Measurements from ENCODE around the gene PSG7.
"Not testable (repeated sequence)": the region's sequence is repeated elsewhere in the genome, so short reads cannot be mapped to it uniquely, and the experiment has no call there.

Gene PSG7

DNA sequence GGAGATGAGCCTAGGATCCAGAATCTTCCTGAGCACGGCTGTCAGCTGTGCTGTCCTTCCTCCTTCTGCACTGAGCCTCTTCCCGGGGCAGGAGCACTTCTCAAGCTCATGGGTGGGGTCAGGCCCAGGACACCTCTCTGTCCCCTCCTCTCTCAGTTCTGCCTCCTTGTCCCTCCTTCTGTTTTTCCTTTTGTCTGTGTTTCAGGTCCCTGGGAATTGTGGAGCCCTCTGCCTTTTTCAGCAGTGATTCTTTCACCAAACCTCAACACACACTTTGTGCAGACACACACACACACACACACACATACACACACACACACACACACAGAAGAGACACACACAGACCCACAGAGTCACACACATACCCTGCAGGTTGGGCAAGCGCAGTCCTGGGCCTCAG lies at the start of gene PSG7:
PSG7 (minus strand) TSS at position 101 of the 400 bp plus-strand sequence. CDS start 131 bp downstream, outside the sequence.
- DNase-seq = not testable (repeated sequence)

- DNase-seq = no peak
Measured at GRCh38 chr19:42985588-42985987, 48.6 kb upstream of the PSG7 start.

DNA sequence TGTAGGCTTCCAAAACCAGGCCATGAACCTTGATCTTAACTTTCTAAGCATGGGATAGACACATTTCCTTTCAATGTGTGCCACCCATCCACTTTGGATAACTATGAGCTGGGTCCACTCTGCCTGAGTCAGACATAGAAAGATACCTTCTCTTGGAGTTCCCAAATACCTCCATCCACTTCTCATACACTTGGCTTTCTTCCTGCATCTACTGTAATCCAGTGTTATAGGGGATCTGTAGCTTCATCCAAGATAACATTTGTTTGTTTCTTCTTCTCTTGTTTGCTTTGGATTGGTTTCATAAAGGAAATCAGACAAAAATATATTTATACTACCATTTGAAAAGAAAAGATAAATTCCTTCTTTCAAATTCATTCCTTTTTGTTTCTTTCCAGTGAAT lies 45.1 kb upstream of the PSG7 start:
- DNase-seq = not testable (repeated sequence)

GRCh38 chr19:42971451-42971850 lies 34.4 kb upstream of the PSG7 start:
- not testable (repeated sequence) for DNase-seq

DNA sequence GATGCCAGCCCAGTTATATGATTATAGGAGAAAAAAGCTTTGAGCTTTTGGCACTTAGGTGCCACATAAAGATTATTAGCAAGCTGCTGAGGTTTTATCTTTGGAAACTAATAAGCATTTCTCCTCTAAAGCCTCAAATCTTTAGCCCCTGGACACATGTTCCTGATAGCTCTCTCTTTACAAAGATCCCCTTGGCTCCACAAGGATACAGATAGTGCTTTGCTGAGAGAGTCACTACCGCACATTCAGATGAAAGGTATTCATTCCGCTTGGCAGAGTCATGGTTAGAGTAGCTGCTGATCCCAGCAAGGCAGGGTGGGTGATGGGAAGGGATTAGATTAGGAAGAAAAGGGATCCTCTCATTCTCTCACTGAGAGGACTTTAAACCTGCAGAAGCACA lies 28.2 kb upstream of the PSG7 start:
- DNase-seq = no peak

- no peak for DNase-seq
Measured at GRCh38 chr19:42961119-42961518, 24.1 kb upstream of the PSG7 start.

GRCh38 chr19:42952126-42952525 lies 15.1 kb upstream of the PSG7 start:
- not testable (repeated sequence) for DNase-seq

DNA sequence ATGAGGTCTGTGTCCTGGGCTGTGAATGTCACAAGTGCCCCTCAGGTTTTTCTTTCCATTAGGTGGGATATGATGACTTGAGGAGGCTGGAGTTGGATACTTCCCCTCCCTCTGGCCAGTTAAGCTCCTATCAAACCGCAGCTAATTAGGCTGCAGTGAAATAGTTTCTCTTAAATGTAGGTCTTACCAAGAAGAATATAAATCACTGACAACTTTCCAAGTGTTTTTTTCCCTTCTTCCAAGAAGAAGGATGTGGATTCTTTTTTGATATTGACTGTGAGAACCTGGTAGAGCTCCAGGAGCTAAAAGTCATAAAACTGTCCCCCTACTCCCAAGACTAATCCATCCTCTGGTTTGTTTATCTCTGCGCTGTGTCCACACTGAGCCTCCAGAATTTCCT lies 14.5 kb upstream of the PSG7 start:
- DNase-seq = not testable (repeated sequence)

GRCh38 chr19:42942187-42942789 lies 5.3 kb upstream of the PSG7 start:
- no peak for DNase-seq

DNA sequence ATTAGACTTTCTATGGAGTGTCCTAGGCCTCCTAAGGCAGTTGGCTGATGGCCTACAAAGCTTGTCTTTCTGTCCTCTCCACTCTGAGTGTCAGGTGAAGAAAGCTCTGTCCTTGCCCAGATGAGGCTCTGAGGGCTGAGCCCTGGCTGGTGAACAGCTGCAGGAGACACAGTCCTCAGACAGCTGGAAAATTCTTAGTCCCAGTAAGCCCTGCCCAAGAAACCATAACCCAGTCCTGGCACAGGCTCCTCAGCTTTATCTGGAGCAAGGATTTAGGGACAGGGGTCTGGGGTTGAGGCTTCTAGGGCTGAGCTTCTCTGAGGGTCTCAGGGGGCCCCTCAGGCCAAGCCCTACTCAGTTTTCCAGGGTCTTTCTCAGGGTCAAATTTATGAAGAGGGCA lies 2.3 kb downstream of the PSG7 start:
- not testable (repeated sequence) for DNase-seq

DNA sequence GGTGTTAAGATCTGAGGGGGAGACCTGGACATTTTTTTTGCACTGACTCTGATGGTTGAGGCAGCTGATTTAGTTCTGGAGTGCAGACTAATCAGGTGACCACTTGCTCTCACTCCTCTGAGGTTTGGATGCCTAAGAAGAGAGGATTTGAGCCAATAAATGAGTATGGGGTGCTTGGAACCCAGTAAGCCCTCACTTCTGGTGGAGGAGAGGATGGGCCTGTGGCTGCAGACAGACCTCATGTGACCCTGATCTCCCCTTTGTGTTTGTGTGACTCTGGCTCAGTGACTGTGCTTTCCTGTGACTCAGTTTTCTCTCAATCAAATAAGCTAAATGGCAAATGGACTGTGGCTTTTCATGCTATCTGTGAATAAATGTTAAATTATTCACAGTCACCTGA lies 2.8 kb downstream of the PSG7 start:
- DNase-seq = not testable (repeated sequence)

GRCh38 chr19:42933412-42933811 lies 3.6 kb downstream of the PSG7 start:
- DNase-seq = not testable (repeated sequence)

DNA sequence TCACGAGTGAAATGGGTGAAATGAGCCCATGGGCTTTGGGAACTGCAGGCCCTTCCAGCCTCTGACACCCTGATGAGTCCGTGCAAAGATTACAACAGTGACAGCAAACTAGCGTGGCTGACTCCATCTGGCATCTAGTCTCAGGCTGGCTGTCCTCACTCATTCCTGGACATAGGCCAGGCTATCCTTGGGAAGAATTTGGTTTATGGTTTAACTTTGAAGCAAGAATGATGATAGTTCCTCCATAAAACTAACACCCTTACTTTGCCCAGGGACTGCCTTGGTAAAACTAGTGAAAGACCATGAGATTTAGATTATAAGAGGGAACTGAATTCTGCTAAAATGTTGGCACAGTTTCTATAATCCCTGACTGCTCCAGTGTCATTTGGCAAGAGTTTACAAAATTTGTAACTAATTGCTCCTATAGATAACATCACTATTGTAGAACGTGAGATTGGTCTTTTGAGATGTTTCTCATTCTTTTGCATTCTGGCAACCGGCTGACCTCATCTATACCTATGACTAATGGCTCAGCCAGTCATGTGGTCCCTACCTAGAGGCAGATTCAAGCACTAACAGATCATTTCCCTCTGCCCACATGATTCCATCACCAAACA lies 4.4 kb downstream of the PSG7 start:
- not testable (repeated sequence) for DNase-seq

DNA sequence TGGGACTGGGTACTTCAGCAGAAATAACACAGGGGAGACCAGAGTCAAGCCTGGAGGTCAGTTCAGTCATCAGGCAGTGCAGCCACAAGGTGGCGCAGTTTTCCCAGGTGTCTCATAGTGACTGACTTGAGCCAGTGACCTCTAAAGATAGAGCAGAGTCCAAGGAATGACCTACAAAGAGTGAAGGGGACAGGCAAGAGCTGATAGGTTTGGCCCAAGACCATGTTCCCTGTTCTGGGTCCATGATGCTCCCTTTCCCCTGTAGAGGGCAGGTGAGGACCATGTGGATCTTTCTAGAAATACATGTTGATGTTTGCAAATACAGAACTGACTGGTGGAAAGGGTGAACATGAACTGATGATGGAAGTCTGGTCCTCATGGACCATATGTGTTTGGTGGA lies 6.8 kb downstream of the PSG7 start:
- not testable (repeated sequence) for DNase-seq

- DNase-seq = no peak
Measured at GRCh38 chr19:42928896-42929295, 8.1 kb downstream of the PSG7 start.

DNA sequence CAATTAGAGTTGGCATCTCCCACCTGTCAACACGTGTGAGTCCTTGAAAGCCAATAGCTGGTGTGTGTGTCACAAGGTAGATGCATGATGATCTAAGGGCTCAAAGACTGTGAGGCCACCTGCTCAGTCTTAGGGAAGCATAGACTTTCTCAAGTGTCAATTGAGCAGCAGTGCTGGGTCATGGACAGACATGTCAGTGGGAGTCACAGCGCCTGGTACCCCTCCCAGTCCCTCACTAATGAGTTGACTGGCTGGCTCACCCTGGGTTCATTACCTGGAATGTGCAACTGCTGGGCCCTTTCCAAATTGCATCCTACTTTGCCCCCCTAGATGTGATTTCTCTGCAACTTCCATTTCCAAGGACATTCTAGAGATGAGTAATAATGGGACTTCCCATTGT lies 10.2 kb downstream of the PSG7 start:
- DNase-seq = no peak

DNA sequence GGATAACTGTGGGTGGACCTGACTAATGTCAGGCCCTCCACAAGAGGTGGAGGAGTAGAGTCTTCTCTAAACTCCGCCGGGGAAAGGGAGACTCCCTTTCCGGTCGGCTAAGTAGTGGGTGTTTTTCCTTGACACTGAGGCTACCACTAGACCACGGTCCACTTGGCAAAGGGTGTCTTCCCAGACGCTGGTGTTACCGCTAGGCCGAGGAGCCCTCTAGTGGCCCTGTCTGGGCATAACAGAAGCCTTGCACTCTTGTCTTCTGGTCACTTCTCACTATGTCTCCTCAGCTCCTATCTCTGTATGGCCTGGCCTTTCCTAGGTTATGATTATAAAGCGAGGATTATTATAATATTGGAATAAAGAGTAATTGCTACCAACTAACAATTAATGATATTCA lies 13.9 kb downstream of the PSG7 start:
- not testable (repeated sequence) for DNase-seq

- not testable (repeated sequence) for DNase-seq
Measured at GRCh38 chr19:42920971-42921370, 16.0 kb downstream of the PSG7 start.

GRCh38 chr19:42919757-42920079 lies 17.3 kb downstream of the PSG7 start:
- no peak for DNase-seq

DNA sequence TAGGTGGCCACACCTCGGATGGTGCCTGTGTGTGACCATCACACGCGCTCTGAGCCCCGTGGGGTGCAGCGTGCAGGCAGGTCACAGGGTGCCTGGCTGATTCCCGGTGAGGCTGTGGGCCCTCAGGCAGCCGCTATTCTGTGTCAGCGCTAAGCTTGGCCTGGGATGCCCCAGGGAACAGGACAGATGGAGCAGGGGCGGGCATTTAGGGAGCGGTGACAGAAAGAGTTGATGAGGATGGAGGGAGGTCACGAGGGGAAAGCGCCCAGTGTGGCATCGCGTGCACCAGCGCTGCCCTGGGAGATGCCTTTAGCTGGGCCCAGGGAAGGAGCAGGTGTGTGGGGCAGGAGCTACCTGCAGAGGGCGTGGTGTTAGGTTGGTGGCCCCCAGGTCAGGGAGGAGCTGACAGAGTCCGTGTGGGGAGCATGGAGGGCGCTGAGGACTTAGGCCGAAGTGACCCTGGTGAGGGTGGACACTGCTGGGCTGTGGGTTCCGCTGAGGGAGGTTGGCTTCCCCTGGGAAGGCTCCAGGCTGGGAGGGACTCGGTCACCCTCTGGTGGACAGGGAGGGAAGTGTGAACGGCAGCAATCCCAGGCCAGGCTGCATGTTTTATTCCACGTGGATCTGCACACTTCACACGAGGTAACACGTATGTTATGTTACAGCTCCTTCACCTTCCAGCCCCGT lies 17.8 kb downstream of the PSG7 start:
- not testable (repeated sequence) for DNase-seq

- DNase-seq = not testable (repeated sequence)
Measured at GRCh38 chr19:42918377-42919069, 18.5 kb downstream of the PSG7 start.

DNA sequence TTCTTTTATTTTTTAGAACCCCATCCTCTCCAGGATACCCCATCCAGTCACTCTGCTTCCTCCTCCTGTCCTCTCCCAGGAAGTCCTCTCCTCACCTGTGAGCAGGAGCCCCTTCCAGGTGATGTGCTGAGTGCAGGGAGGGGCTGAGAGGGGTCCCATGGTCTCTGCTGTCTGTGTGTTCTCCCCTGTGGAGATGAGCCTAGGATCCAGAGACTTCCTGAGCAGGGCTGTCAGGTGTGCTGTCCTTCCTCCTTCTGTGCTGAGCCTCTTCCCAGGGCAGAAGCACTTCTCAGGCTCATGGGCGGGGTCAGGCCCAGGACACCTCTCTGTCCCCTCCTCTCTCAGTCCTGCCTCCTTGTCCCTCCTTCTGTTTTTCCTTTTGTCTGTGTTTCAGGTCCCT lies 19.4 kb downstream of the PSG7 start, which contains the start of gene PSG6:
PSG6 (minus strand) TSS at position 261 of the 400 bp plus-strand sequence; CDS start at position 159, 102 bp downstream.
- not testable (repeated sequence) for DNase-seq

GRCh38 chr19:42916931-42917330 lies 20.1 kb downstream of the PSG7 start:
- DNase-seq = not testable (repeated sequence)

- not testable (repeated sequence) for DNase-seq
Measured at GRCh38 chr19:42913516-42913915, 23.5 kb downstream of the PSG7 start.
